Measurements from ENCODE around the gene GPC5. TPM values are rescaled to one million over a fixed set of nuclear protein-coding genes. Genes with fewer than 3 reads are reported as not detected.

Gene GPC5
- total and polyA plus RNA-seq, 2 donors (not counting 3 experiments of a cell fraction or from before 2014, with no cell fraction given) = 0.59 to 0.97 TPM

- H4K20me1 ChIP-seq (replicated peaks; ENCODE audit: control insufficient read depth, extremely low read depth, insufficient read depth, low read length) = no peaks in the 10 kb centered on the region
- no peak for DNase-seq (ENCODE audit: low read depth, low spot score)
- H3K9ac ChIP-seq (replicated peaks; ENCODE audit: extremely low read depth, insufficient read depth, low read length) = no peak overlapping the region
- ChIA-PET CTCF (no interaction called here), POLR2A (no interaction called here)
- H2AFZ ChIP-seq (ENCODE audit: low read depth, low read length) = no peak overlapping the region
- no peak for FAIRE-seq
- H3K27me3 ChIP-seq (ENCODE audit: control insufficient read depth in 2 of 2, insufficient read depth in 2 of 2, low read length in 2 of 2) = no peaks in the 10 kb centered on the region
- H3K36me3 ChIP-seq (ENCODE audit: control insufficient read depth in 2 of 2, extremely low read depth in 1 of 2, insufficient read depth in 2 of 2, low read length in 2 of 2) = no peaks in the 10 kb centered on the region
- peaks cover 2% of the 10 kb centered on the region for H3K9me3 ChIP-seq (replicated peaks; ENCODE audit: control insufficient read depth, insufficient read depth, low read length)
- no peaks in the 10 kb centered on the region for H3K4me1 ChIP-seq (ENCODE audit: control insufficient read depth, extremely low read depth, insufficient read depth, low read length)
- H3K27ac ChIP-seq (ENCODE audit: insufficient read depth, low read depth, low read length) = no peak overlapping the region
- dilution Hi-C loops (cut with MboI; ENCODE audit: extremely low pct_ligation_motif_present, low sequenced_read_pairs) = no loop called here
- no peaks in the 10 kb centered on the region for H3K9me1 ChIP-seq (replicated peaks; ENCODE audit: control insufficient read depth, extremely low read depth, insufficient read depth, low read length)
- no peaks in the 10 kb centered on the region for H3K79me2 ChIP-seq (ENCODE audit: control insufficient read depth, insufficient read depth, low read length)
- H3K4me3 ChIP-seq (replicated peaks in 1 of 3; ENCODE audit: insufficient read depth in 1 of 3, low read depth in 1 of 3, low read length in 3 of 3) = no peak overlapping the region
- intact Hi-C loops (cut with micrococcal nuclease) = no loop called here
- TF ChIP-seq MAX (IDR thresholded peaks at IDR 0.05; ENCODE audit: insufficient read depth, insufficient read length) (no peak), GATA2 (IDR thresholded peaks at IDR 0.05; ENCODE audit: insufficient read depth, insufficient read length, low read depth, low read length) (no peak), POLR2AphosphoS5 (IDR thresholded peaks at IDR 0.05; ENCODE audit: insufficient read depth, low read depth, low read length) (no peak), EZH2 (IDR thresholded peaks at IDR 0.05; ENCODE audit: borderline replicate concordance, low read depth, low read length, severe bottlenecking) (no peak), CTCF (IDR thresholded peaks at IDR 0.05; ENCODE audit: extremely low read depth in 1 of 2, insufficient read depth in 1 of 2, low read depth in 1 of 2, low read length in 2 of 2) (no peak), JUN (IDR thresholded peaks at IDR 0.05; ENCODE audit: borderline replicate concordance, insufficient read depth, insufficient read length, low read depth) (no peak), FOS (IDR thresholded peaks at IDR 0.05; ENCODE audit: borderline replicate concordance, insufficient read depth, low read length) (no peak), MYC (IDR thresholded peaks at IDR 0.05; ENCODE audit: low read depth, low read length) (no peak)
- no TSS peak for BruUV-seq (replicated peaks)
- no peak overlapping the region for H3K4me2 ChIP-seq (ENCODE audit: insufficient read depth, low read length)
These were observed 1063.0 kb downstream of the GPC5 start for GRCh38 chr13:92461402-92461801.

All from endothelial cell of umbilical vein (primary cell).